ENCODE measurements around the gene DDX31. TPM values are rescaled to one million over a fixed set of nuclear protein-coding genes. Genes with fewer than 3 reads are reported as not detected.

The DDX31 gene
- total RNA-seq, 1 experiment from 2014 or later: 26.2 TPM

- Mint-ChIP-seq H3K36me3 (no peaks in the 10 kb centered on the region), H3K9me3 (no peaks in the 10 kb centered on the region), H3K27ac (no peak overlapping the region), H3K27me3 (ENCODE audit: low read depth) (no peaks in the 10 kb centered on the region), H3K4me1 (peaks cover 20% of the 10 kb centered on the region), H3K4me3 (no peak overlapping the region)
- ATAC-seq: no peak
- ChIA-PET POLR2A (no interaction called here), CTCF (interaction anchor here (1.1 kb wide), 1 partner anchor 14 kb away, joined by 4 read pairs; no protein-coding TSS in a partner anchor)
- TF ChIP-seq SMAD4 (CRISPR knock-in tag; IDR thresholded peaks at IDR 0.05) (no peak), HMGXB4 (CRISPR knock-in tag; IDR thresholded peaks at IDR 0.05) (no peak), OVOL2 (CRISPR knock-in tag; IDR thresholded peaks at IDR 0.05; ENCODE audit: borderline replicate concordance) (no peak), ZNF263 (CRISPR knock-in tag; IDR thresholded peaks at IDR 0.05; ENCODE audit: low read depth) (no peak), STAT6 (CRISPR knock-in tag; conservative IDR thresholded peaks at IDR 0.05; ENCODE audit: low read depth) (no peak), ZBTB21 (CRISPR knock-in tag; IDR thresholded peaks at IDR 0.05; ENCODE audit: borderline replicate concordance) (no peak), TCF7 (CRISPR knock-in tag; IDR thresholded peaks at IDR 0.05; ENCODE audit: low read depth) (no peak), MYBL2 (CRISPR knock-in tag; IDR thresholded peaks at IDR 0.05) (no peak), RORB (CRISPR knock-in tag; IDR thresholded peaks at IDR 0.05) (no peak), TEAD4 (CRISPR knock-in tag; IDR thresholded peaks at IDR 0.05) (no peak), FOXP1 (CRISPR knock-in tag; IDR thresholded peaks at IDR 0.05; ENCODE audit: borderline replicate concordance) (no peak), ATF1 (CRISPR knock-in tag; IDR thresholded peaks at IDR 0.05) (no peak), ETV6 (CRISPR knock-in tag; IDR thresholded peaks at IDR 0.05) (no peak), IRF2 (CRISPR knock-in tag; IDR thresholded peaks at IDR 0.05; ENCODE audit: borderline replicate concordance, low read depth) (no peak), ZNF423 (CRISPR knock-in tag; IDR thresholded peaks at IDR 0.05) (no peak), NR1H2 (CRISPR knock-in tag; IDR thresholded peaks at IDR 0.05) (no peak)
- DNase-seq (ENCODE audit: low spot score): no peak
Observed at GRCh38 chr9:132551556-132551955, 118.2 kb downstream of the DDX31 start.

GRCh38 chr9:132548751-132549640 lies 120.8 kb downstream of the DDX31 start:
- POLR2A ChIA-PET: no interaction called here
- H3K27ac Mint-ChIP-seq: no peak overlapping the region; the same call in 1 of the 2 replicates
- H3K4me3 Mint-ChIP-seq: no peak overlapping the region

More at GRCh38 chr9:132548751-132549640, 120.8 kb downstream of the DDX31 start:
- Mint-ChIP-seq H3K27me3 (ENCODE audit: low read depth) (no peaks in the 10 kb centered on the region), H3K9me3 (no peaks in the 10 kb centered on the region), H3K36me3 (no peaks in the 10 kb centered on the region), H3K4me1 (peaks cover 22% of the 10 kb centered on the region)
- CTCF ChIA-PET: interaction anchor here (0.6 to 3.1 kb wide), 5 partner anchors 14 to 929 kb away, joined by 3 to 22 read pairs (median 3); no protein-coding TSS in a partner anchor
- DNase-seq (ENCODE audit: low spot score) (no peak), ATAC-seq (no peak)
- TF ChIP-seq ESRRA (CRISPR knock-in tag; IDR thresholded peaks at IDR 0.05; ENCODE audit: borderline replicate concordance): no peak
- no peak for TF ChIP-seq JUN (CRISPR knock-in tag; IDR thresholded peaks at IDR 0.05)
- no peak for TF ChIP-seq ZNF425 (CRISPR knock-in tag; conservative IDR thresholded peaks at IDR 0.05)
- TF ChIP-seq ZNF219 (CRISPR knock-in tag; IDR thresholded peaks at IDR 0.05; ENCODE audit: borderline replicate concordance): no peak
- no peak for TF ChIP-seq SMAD3 (CRISPR knock-in tag; IDR thresholded peaks at IDR 0.05; ENCODE audit: borderline replicate concordance)
- TF ChIP-seq NR2C2 (CRISPR knock-in tag; IDR thresholded peaks at IDR 0.05): no peak
- TF ChIP-seq MAX (CRISPR knock-in tag; IDR thresholded peaks at IDR 0.05): no peak

Data from WTC11 (cell line).